Neutrophil (primary cell): ENCODE data around the gene CUTC.

Experiments used
- H3K27ac ChIP-seq: fragments of 200-600 bp; sonication (generic); 2 replicates; pipeline ENCODE4 v1.5.1; 2016; ENCODE audit warnings: mild to moderate bottlenecking, moderate library complexity
- H3K27me3 ChIP-seq: fragments of 200-600 bp; sonication (generic); 2 replicates; pipeline ENCODE4 v1.6.0; 2016; ENCODE audit warnings: mild to moderate bottlenecking
- H3K36me3 ChIP-seq: fragments of 200-600 bp; sonication (generic); 2 replicates; pipeline ENCODE4 v1.5.1; 2017
- H3K4me1 ChIP-seq, 2 experiments: fragments of 200-600 bp in 1 of 2; sonication (generic) in 1 of 2; 1 replicate in 1 of 2; 2 replicates in 1 of 2; pipeline versions ENCODE4 v1.5.1 to v1.6.1; 2013 to 2016; ENCODE audit warnings: low read depth in 1 of 2, low read length in 1 of 2, mild to moderate bottlenecking in 1 of 2, moderate library complexity in 1 of 2; ENCODE audit not compliant: control insufficient read depth in 1 of 2, insufficient read depth in 1 of 2
- H3K4me3 ChIP-seq, 2 experiments: fragments of 200-600 bp in 1 of 2; sonication (generic) in 1 of 2; 1 replicate in 1 of 2; 2 replicates in 1 of 2; pipeline ENCODE4 v1.5.1; 2013 to 2016; ENCODE audit warnings: low read depth in 1 of 2, low read length in 1 of 2, mild to moderate bottlenecking in 1 of 2, moderate library complexity in 1 of 2
- H3K9me3 ChIP-seq: fragments of 200-600 bp; sonication (generic); 2 replicates; pipeline ENCODE4 v1.5.1; 2016
- CTCF ChIP-seq: fragments of 200-600 bp; sonication (generic); IDR thresholded peaks from 2 replicates; pipeline ENCODE4 v1.5.1; 2016; ENCODE audit warnings: antibody characterized with exemption

Gene CUTC

GRCh38 chr10:99695761-99696160 is 36.3 kb upstream of the CUTC start:
- no peaks in the 10 kb centered on the region for H3K27me3 ChIP-seq
- H3K36me3 ChIP-seq: peaks cover 78% of the 10 kb centered on the region
- TF ChIP-seq CTCF: no peak
- H3K4me1 ChIP-seq: no peaks in the 10 kb centered on the region
- H3K9me3 ChIP-seq: no peaks in the 10 kb centered on the region
- no peak overlapping the region for H3K27ac ChIP-seq
- no peak overlapping the region for H3K4me3 ChIP-seq

GRCh38 chr10:99698504-99699080 is 33.4 kb upstream of the CUTC start:
- peaks cover 81% of the 10 kb centered on the region for H3K36me3 ChIP-seq

GRCh38 chr10:99700649-99701048 is 31.4 kb upstream of the CUTC start:
- no peak for TF ChIP-seq CTCF
- no peaks in the 10 kb centered on the region for H3K9me3 ChIP-seq
- H3K4me3 ChIP-seq: no peak overlapping the region
- no peak overlapping the region for H3K27ac ChIP-seq
- no peaks in the 10 kb centered on the region for H3K4me1 ChIP-seq
- H3K27me3 ChIP-seq: no peaks in the 10 kb centered on the region
- H3K36me3 ChIP-seq: peaks cover 97% of the 10 kb centered on the region

More at GRCh38 chr10:99698504-99699080, 33.4 kb upstream of the CUTC start:
- TF ChIP-seq CTCF: no peak
- Histone ChIP-seq H3K9me3 (no peaks in the 10 kb centered on the region), H3K27me3 (no peaks in the 10 kb centered on the region), H3K4me3 (no peak overlapping the region), H3K27ac (no peak overlapping the region), H3K4me1 (no peaks in the 10 kb centered on the region)

GRCh38 chr10:99708428-99709012 is 23.5 kb upstream of the CUTC start:
- no peaks in the 10 kb centered on the region for H3K27me3 ChIP-seq
- TF ChIP-seq CTCF: no peak
- peaks cover 0 to 3% of the 10 kb centered on the region in 2 experiments for H3K4me1 ChIP-seq
- no peak overlapping the region for H3K27ac ChIP-seq
- H3K9me3 ChIP-seq: no peaks in the 10 kb centered on the region
- no peak overlapping the region for H3K4me3 ChIP-seq
- peaks cover 74% of the 10 kb centered on the region for H3K36me3 ChIP-seq

GRCh38 chr10:99709480-99710229 is 22.4 kb upstream of the CUTC start:
- Histone ChIP-seq H3K4me1 (peaks cover 0 to 3% of the 10 kb centered on the region in 2 experiments), H3K4me3 (no peak overlapping the region), H3K9me3 (no peaks in the 10 kb centered on the region), H3K27ac (no peak overlapping the region), H3K27me3 (no peaks in the 10 kb centered on the region), H3K36me3 (peaks cover 73% of the 10 kb centered on the region)
- no peak for TF ChIP-seq CTCF
